Kidney (tissue), 14 donors: ENCODE results near the gene EPDR1. TPM values are rescaled to one million over a fixed set of nuclear protein-coding genes. Genes with fewer than 3 reads are reported as not detected.

Experiments
- DNase-seq, 5 donors: peaks; one replicate each; pipeline ENCODE4 v3.0.0-alpha.2; 2013 to 2020
- FAIRE-seq: peaks from 2 replicates; lab custom pipeline; 2012; peaks lifted over from hg19 to GRCh38; lab: Jason Lieb, UNC
- H3K27ac ChIP-seq, 2 donors: one replicate each; pipeline ENCODE4 v1.7.0; 2013; ENCODE audit warnings: low read depth in 2 of 2, low read length in 2 of 2, inconsistent platforms in 1 of 2
- H3K27me3 ChIP-seq: one replicate; pipeline ENCODE4 v1.7.1; 2013; ENCODE audit warnings: low read length, inconsistent platforms; ENCODE audit not compliant: control insufficient read depth, insufficient read depth
- H3K36me3 ChIP-seq, 3 donors: one replicate each; pipeline versions ENCODE4 v1.7.0 to v1.7.1; 2013; ENCODE audit warnings: low read length in 3 of 3, control low read depth in 1 of 3, inconsistent platforms in 1 of 3; ENCODE audit not compliant: insufficient read depth in 3 of 3, control insufficient read depth in 2 of 3
- H3K4me1 ChIP-seq, 3 donors: one replicate each; pipeline versions ENCODE4 v1.7.0 to v1.7.1; 2013; ENCODE audit warnings: low read length in 3 of 3, inconsistent platforms in 1 of 3, low read depth in 1 of 3; ENCODE audit not compliant: control insufficient read depth in 2 of 3, insufficient read depth in 2 of 3
- H3K4me3 ChIP-seq, 3 donors: one replicate each; pipeline versions ENCODE4 v1.7.0 to v1.8.1; 2013; ENCODE audit warnings: low read length in 3 of 3, control low read depth in 1 of 3, inconsistent platforms in 1 of 3
- H3K9ac ChIP-seq, 3 donors: one replicate each; pipeline versions ENCODE4 v1.7.0 to v1.7.1; 2013; ENCODE audit warnings: low read length in 3 of 3, control low read depth in 1 of 3, inconsistent platforms in 1 of 3
- H3K9me3 ChIP-seq, 3 donors: one replicate each; pipeline versions ENCODE4 v1.7.0 to v1.7.1; 2013; ENCODE audit warnings: low read length in 3 of 3, control low read depth in 1 of 3, inconsistent platforms in 1 of 3; ENCODE audit not compliant: control insufficient read depth in 2 of 3, insufficient read depth in 1 of 3
- CTCF ChIP-seq: IDR thresholded peaks from 3 replicates; pipeline ENCODE4 v1.5.1; 2012; ENCODE audit warnings: mild to moderate bottlenecking, moderate library complexity, borderline replicate concordance; ENCODE audit not compliant: insufficient read depth; ENCODE audit errors: extremely low read depth
- intact Hi-C: fragments of 100-400 bp; cut with DNase I; formaldehyde crosslinking; loops from one replicate; pipeline ENCODE4 v1.11.1; 2022
- polyA plus RNA-seq: library from polyadenylated mRNA; stranded (reverse); fragments of 350-450 nt; fragmentation: Illumina TruSeq; extraction: RNeasy Lipid Tissue Mini Kit (QIAGEN cat#74804); gene quantifications from one replicate; pipeline ENCODE4 v1.2.3, GENCODE V29; 2014; ENCODE audit warnings: low read depth, low replicate concordance; ENCODE audit not compliant: insufficient read depth
- total RNA-seq: library from RNA; stranded (reverse); fragmentation: NEBNext Ultra II Directional; extraction: Animal tissue kit (Norgen Biotek cat#: 25700); gene quantifications from one replicate; pipeline ENCODE4 v1.2.1, GENCODE V29; 2021
- donor health status: control.
- donor health status: control.
- donor health status: control.
- donor health status: control.
- donor health status: control.
- donor health status: DM: yes; HTN: yes; CAD: no.
- donor health status: Normal renal cell carcinoma (clear cell type).

The EPDR1 gene
- total and polyA plus RNA-seq, 2 donors from 2014 or later = 17.0 to 25.2 TPM

GRCh38 chr7:37901890-37902524 is 18.4 kb upstream of the EPDR1 start:
- intact Hi-C loops = loop anchor here (10.0 kb wide), 1 partner anchor 213 kb away; no protein-coding TSS in a partner anchor
- H3K9ac ChIP-seq = no peak overlapping the region
- peak overlapping the region in 1 of 2 donors; percentile 35 for H3K27ac ChIP-seq
- FAIRE-seq (peak; percentile 76), DNase-seq (peak in 2 of 5 donors; percentile 13 to 54)
- H3K9me3 ChIP-seq = no peaks in the 10 kb centered on the region
- H3K4me3 ChIP-seq = no peak overlapping the region
- no peaks in the 10 kb centered on the region for H3K36me3 ChIP-seq
- no peak for TF ChIP-seq CTCF
- H3K27me3 ChIP-seq = no peaks in the 10 kb centered on the region
- peaks cover 2 to 12% (median 4%) of the 10 kb centered on the region in 3 donors for H3K4me1 ChIP-seq

- Histone ChIP-seq H3K27me3 (no peaks in the 10 kb centered on the region), H3K9ac (no peak overlapping the region), H3K4me1 (no peaks in the 10 kb centered on the region), H3K9me3 (no peaks in the 10 kb centered on the region), H3K27ac (no peak overlapping the region), H3K36me3 (no peaks in the 10 kb centered on the region), H3K4me3 (no peak overlapping the region)
- TF ChIP-seq CTCF = no peak
- FAIRE-seq = no peak
- intact Hi-C loops = loop anchor here (10.0 kb wide), 1 partner anchor 206 kb away; no protein-coding TSS in a partner anchor
- DNase-seq = peak in 1 of 5 donors; percentile 20
These were observed 12.1 kb upstream of the EPDR1 start for GRCh38 chr7:37908221-37908788.

GRCh38 chr7:37912756-37913155 is 7.7 kb upstream of the EPDR1 start:
- Histone ChIP-seq H3K27me3 (no peaks in the 10 kb centered on the region), H3K4me3 (no peak overlapping the region), H3K27ac (no peak overlapping the region), H3K36me3 (no peaks in the 10 kb centered on the region), H3K9me3 (no peaks in the 10 kb centered on the region), H3K9ac (no peak overlapping the region), H3K4me1 (peaks cover 0 to 7% (median 3%) of the 10 kb centered on the region in 3 donors)
- DNase-seq (no peak), FAIRE-seq (no peak)
- intact Hi-C loops = no loop called here
- TF ChIP-seq CTCF = no peak
